Keratinocyte (primary cell): ENCODE measurements around the gene ARSI.

Experiments used
- CTCF ChIP-seq, 3 experiments: IDR thresholded peaks in 1 of 3; conservative IDR thresholded peaks in 1 of 3; optimal IDR thresholded peaks in 1 of 3; 2 replicates in 2 of 3; 3 replicates in 1 of 3; pipeline versions ENCODE3 to v1.5.1; 2011; ENCODE audit warnings: low read length in 3 of 3, mild to moderate bottlenecking in 3 of 3, moderate library complexity in 2 of 3, control low read depth in 1 of 3, inconsistent platforms in 1 of 3; ENCODE audit not compliant: insufficient read depth in 2 of 3; ENCODE audit errors: extremely low read depth in 1 of 3
- EZH2 ChIP-seq: IDR thresholded peaks from one replicate; pipeline ENCODE4 v1.6.1; 2012; ENCODE audit warnings: inconsistent platforms, mild to moderate bottlenecking, low read length, moderate library complexity

- TF ChIP-seq CTCF (optimal IDR thresholded peaks at IDR 0.05 in 1 of 3, IDR thresholded peaks at IDR 0.05 in 1 of 3, conservative IDR thresholded peaks at IDR 0.05 in 1 of 3; ENCODE audit: extremely low read depth in 1 of 3, insufficient read depth in 2 of 3, low read length in 3 of 3) (no peak), EZH2 (no peak)
These were observed 39.3 kb downstream of the ARSI start for GRCh38 chr5:150263375-150263775.
